ENCODE results near the gene CDC123.

DNA sequence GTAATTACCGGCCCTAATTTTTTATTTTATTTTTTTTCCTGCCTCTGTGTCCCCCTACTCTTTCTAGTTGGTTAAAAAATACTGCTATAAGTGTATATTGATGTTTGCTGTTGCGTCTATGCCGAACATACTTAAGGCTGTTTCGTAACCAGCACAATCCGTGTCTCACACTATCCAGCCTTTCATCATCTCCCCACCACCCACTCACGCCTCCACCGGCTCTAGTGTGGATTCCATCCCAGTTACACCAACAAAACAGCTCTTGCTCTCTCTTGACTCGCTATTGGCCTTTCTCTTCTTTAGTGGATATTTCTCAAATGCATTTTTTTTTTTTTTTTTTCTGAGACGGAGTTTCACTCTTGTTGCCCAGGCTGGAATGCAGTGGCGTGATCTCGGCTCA is 83.3 kb downstream of the CDC123 start:
- no peak for TF ChIP-seq GATA2 (IDR thresholded peaks at IDR 0.05; ENCODE audit: low read depth, low read length)
- TF ChIP-seq GATA3 (IDR thresholded peaks at IDR 0.05; ENCODE audit: low read depth, low read length), result no peak
